HEK293 (cell line): ENCODE results near the gene OVOL1.

Experiments
- CTCF ChIA-PET: fragments of 350-600 bp; formaldehyde crosslinking; extraction: SDS; loops from one replicate; lab custom pipeline; 2021; ENCODE audit warnings: antibody characterized with exemption; lab: Yijun Ruan, JAX
- POLR2A ChIA-PET: fragments of 300-600 bp; formaldehyde crosslinking; extraction: SDS; loops from one replicate; lab custom pipeline; 2020; ENCODE audit warnings: antibody characterized with exemption, inconsistent platforms; lab: Yijun Ruan, JAX
- H3K27ac ChIP-seq: fragments of 200-500 bp; sonication (Bioruptor generic); 2 replicates; pipeline ENCODE4 v1.5.1; 2014; ENCODE audit warnings: low read depth, low read length, control low read depth, inconsistent platforms; ENCODE audit errors: extremely low read depth
- H3K36me3 ChIP-seq, 2 experiments: fragments of 200-500 bp in 1 of 2; sonication (Bioruptor generic) in 1 of 2; 1 replicate in 1 of 2; 2 replicates in 1 of 2; pipeline ENCODE4 v1.5.1; 2014 to 2017; ENCODE audit warnings: inconsistent platforms in 2 of 2, low read length in 2 of 2; ENCODE audit not compliant: control insufficient read depth in 2 of 2, insufficient read depth in 1 of 2
- H3K4me1 ChIP-seq: fragments of 200-500 bp; sonication (Bioruptor generic); 2 replicates; pipeline ENCODE4 v1.5.1; 2014; ENCODE audit warnings: mild to moderate bottlenecking, low read length, inconsistent platforms; ENCODE audit not compliant: control insufficient read depth, insufficient read depth
- H3K4me3 ChIP-seq: 2 replicates; pipeline ENCODE4 v1.5.1; 2011; ENCODE audit warnings: low read depth, mild to moderate bottlenecking, control low read depth, low read length, moderate library complexity
- H3K9me3 ChIP-seq: fragments of 200-500 bp; sonication (Bioruptor generic); 2 replicates; pipeline ENCODE4 v1.5.1; 2014; ENCODE audit warnings: low read depth, low read length, inconsistent platforms; ENCODE audit not compliant: control insufficient read depth, insufficient read depth
- GFI1B ChIP-seq: fragments of 450-650 bp; formaldehyde crosslinking; IDR thresholded peaks from 2 replicates; pipeline ENCODE4 v1.5.1; 2016; ENCODE audit warnings: missing biosample characterization, missing genetic modification characterization
- GLIS2 ChIP-seq: fragments of 450-650 bp; formaldehyde crosslinking; IDR thresholded peaks from 2 replicates; pipeline ENCODE4 v1.5.1; 2016; ENCODE audit warnings: missing biosample characterization, missing genetic modification characterization
- HOXC10 ChIP-seq: sonication (generic); formaldehyde crosslinking; IDR thresholded peaks from 2 replicates; pipeline ENCODE4 v1.8.1; 2023; ENCODE audit warnings: mild to moderate bottlenecking, missing genetic modification reagents
- ZEB2 ChIP-seq: fragments of 450-650 bp; formaldehyde crosslinking; IDR thresholded peaks from 2 replicates; pipeline ENCODE4 v1.5.1; 2016; ENCODE audit warnings: missing biosample characterization, missing genetic modification characterization
- ZIC2 ChIP-seq: fragments of 450-650 bp; formaldehyde crosslinking; IDR thresholded peaks from 2 replicates; pipeline ENCODE4 v1.5.1; 2016; ENCODE audit warnings: missing biosample characterization, missing genetic modification characterization
- ZNF140 ChIP-seq: fragments of 450-650 bp; formaldehyde crosslinking; IDR thresholded peaks from 2 replicates; pipeline ENCODE4 v1.5.1; 2016; ENCODE audit warnings: missing biosample characterization, missing genetic modification characterization
- ZNF157 ChIP-seq: fragments of 450-650 bp; formaldehyde crosslinking; IDR thresholded peaks from 2 replicates; pipeline ENCODE4 v1.5.1; 2016; ENCODE audit warnings: missing biosample characterization, missing genetic modification characterization
- ZNF16 ChIP-seq: fragments of 450-650 bp; formaldehyde crosslinking; IDR thresholded peaks from 2 replicates; pipeline ENCODE4 v1.5.1; 2016; ENCODE audit warnings: low read depth, missing biosample characterization, missing genetic modification characterization
- ZNF23 ChIP-seq: fragments of 450-650 bp; formaldehyde crosslinking; IDR thresholded peaks from 2 replicates; pipeline ENCODE4 v1.5.1; 2016; ENCODE audit warnings: missing biosample characterization, missing genetic modification characterization, borderline replicate concordance
- ZNF274 ChIP-seq, 2 experiments: fragments of 200-500 bp in 1 of 2; fragments of 450-650 bp in 1 of 2; sonication (Bioruptor generic) in 1 of 2; formaldehyde crosslinking in 1 of 2; IDR thresholded peaks; 2 replicates each; pipeline versions ENCODE4 v1.5.1 to v1.6.1; 2014 to 2016; ENCODE audit warnings: borderline replicate concordance in 1 of 2, inconsistent platforms in 1 of 2, low read length in 1 of 2, missing biosample characterization in 1 of 2, missing genetic modification characterization in 1 of 2
- ZNF341 ChIP-seq: fragments of 450-650 bp; formaldehyde crosslinking; IDR thresholded peaks from 2 replicates; pipeline ENCODE4; 2016; ENCODE audit warnings: low read depth, missing biosample characterization, missing genetic modification characterization
- ZNF354C ChIP-seq: fragments of 450-650 bp; formaldehyde crosslinking; IDR thresholded peaks from 2 replicates; pipeline ENCODE4 v1.5.1; 2016; ENCODE audit warnings: missing biosample characterization, missing genetic modification characterization, low read depth, borderline replicate concordance
- ZNF366 ChIP-seq: fragments of 450-650 bp; formaldehyde crosslinking; conservative IDR thresholded peaks from 2 replicates; pipeline ENCODE4 v1.5.1; 2016; ENCODE audit warnings: missing biosample characterization, missing genetic modification characterization
- ZNF394 ChIP-seq: fragments of 450-650 bp; formaldehyde crosslinking; IDR thresholded peaks from 2 replicates; pipeline ENCODE4 v1.5.1; 2016; ENCODE audit warnings: missing biosample characterization, missing genetic modification characterization, mild to moderate bottlenecking, moderate library complexity, borderline replicate concordance
- ZNF621 ChIP-seq: fragments of 450-650 bp; formaldehyde crosslinking; IDR thresholded peaks from 2 replicates; pipeline ENCODE4 v1.5.1; 2017; ENCODE audit warnings: missing biosample characterization, missing genetic modification characterization
- ZNF660 ChIP-seq: fragments of 450-650 bp; IDR thresholded peaks from 2 replicates; pipeline ENCODE4 v1.5.1; 2018; ENCODE audit warnings: missing biosample characterization, mild to moderate bottlenecking, missing genetic modification characterization
- ZNF747 ChIP-seq: fragments of 450-650 bp; formaldehyde crosslinking; IDR thresholded peaks from 2 replicates; pipeline ENCODE4 v1.5.1; 2016; ENCODE audit warnings: missing biosample characterization, missing genetic modification characterization
- ZNF777 ChIP-seq: fragments of 450-650 bp; formaldehyde crosslinking; IDR thresholded peaks from 2 replicates; pipeline ENCODE4 v1.5.1; 2017; ENCODE audit warnings: missing biosample characterization, missing genetic modification characterization, borderline replicate concordance
- ZSCAN18 ChIP-seq: fragments of 450-650 bp; formaldehyde crosslinking; IDR thresholded peaks from 2 replicates; pipeline ENCODE4 v1.5.1; 2016; ENCODE audit warnings: missing biosample characterization, missing genetic modification characterization
- TF ChIP-seq, protein P1 (sequence below): fragments of 450-650 bp; formaldehyde crosslinking; IDR thresholded peaks from 2 replicates; pipeline ENCODE4 v1.5.1; 2016; ENCODE audit warnings: missing biosample characterization, missing genetic modification characterization
- TF ChIP-seq, protein P2 (sequence below): fragments of 450-650 bp; formaldehyde crosslinking; IDR thresholded peaks from 2 replicates; pipeline ENCODE4 v1.5.1; 2016; ENCODE audit warnings: missing biosample characterization, missing genetic modification characterization, low read depth

Gene OVOL1

DNA sequence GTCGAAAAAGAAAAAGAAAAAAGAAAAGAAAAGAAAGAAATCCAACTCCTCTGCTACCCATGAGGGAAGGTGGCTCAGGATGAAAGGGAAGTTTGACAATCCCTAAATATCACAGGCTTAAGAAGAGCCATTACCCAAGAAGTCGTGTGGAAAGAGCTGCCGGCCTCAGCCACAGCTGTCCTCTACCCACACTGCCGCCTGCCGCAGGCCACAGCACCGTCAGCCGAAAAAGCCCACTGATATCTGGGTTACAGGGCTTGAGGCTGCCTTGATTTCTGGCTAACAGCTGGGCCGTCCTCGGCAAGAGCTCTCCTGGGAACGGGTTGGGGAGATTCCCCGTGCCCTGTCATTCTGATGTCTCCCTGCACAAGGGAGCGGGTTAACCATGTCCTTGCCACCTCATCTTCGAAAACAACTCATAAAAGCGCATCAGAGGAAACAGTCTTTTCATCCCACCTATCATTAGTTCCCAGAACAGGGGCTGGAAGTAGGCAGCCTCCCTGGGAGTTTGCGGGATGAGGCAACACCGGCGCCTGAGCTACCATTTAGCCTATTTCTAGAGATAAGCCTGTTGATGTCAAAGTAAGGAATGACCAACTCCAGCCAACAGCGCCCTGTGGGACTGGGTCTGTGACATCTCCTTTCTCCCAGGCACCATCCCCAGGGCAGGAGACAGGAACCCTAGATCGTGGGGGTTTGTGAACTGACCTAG is 25.1 kb downstream of the OVOL1 start:
- ChIA-PET POLR2A (no interaction called here), CTCF (interaction anchor here (0.6 to 1.7 kb wide), 3 partner anchors 14 to 346 kb away, joined by 3 to 10 read pairs (median 3); partner anchors contain the start of gene KAT5)
- Histone ChIP-seq H3K4me3 (no peak overlapping the region), H3K9me3 (no peaks in the 10 kb centered on the region), H3K36me3 (no peaks in the 10 kb centered on the region), H3K4me1 (no peaks in the 10 kb centered on the region), H3K27ac (no peak overlapping the region)
- TF ChIP-seq, protein P1, sequence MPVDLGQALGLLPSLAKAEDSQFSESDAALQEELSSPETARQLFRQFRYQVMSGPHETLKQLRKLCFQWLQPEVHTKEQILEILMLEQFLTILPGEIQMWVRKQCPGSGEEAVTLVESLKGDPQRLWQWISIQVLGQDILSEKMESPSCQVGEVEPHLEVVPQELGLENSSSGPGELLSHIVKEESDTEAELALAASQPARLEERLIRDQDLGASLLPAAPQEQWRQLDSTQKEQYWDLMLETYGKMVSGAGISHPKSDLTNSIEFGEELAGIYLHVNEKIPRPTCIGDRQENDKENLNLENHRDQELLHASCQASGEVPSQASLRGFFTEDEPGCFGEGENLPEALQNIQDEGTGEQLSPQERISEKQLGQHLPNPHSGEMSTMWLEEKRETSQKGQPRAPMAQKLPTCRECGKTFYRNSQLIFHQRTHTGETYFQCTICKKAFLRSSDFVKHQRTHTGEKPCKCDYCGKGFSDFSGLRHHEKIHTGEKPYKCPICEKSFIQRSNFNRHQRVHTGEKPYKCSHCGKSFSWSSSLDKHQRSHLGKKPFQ (tag by site-specific recombination): no peak
- TF ChIP-seq ZNF354C (tag by site-specific recombination): no peak
- no peak for TF ChIP-seq GFI1B
- no peak for TF ChIP-seq ZNF621 (tag by site-specific recombination)
- TF ChIP-seq ZEB2 (tag by site-specific recombination): no peak
- TF ChIP-seq ZNF16: no peak
- TF ChIP-seq ZNF23 (tag by site-specific recombination): no peak
- TF ChIP-seq ZNF366 (tag by site-specific recombination): no peak
- no peak for TF ChIP-seq GLIS2 (tag by site-specific recombination)
- TF ChIP-seq ZNF274 (IDR thresholded peaks at IDR 0.05; ENCODE audit: low read length): no peak
- TF ChIP-seq ZNF274 (tag by site-specific recombination; IDR thresholded peaks at IDR 0.05; ENCODE audit: borderline replicate concordance): no peak
- TF ChIP-seq ZNF140 (tag by site-specific recombination): no peak
- TF ChIP-seq ZNF747 (tag by site-specific recombination): no peak
- TF ChIP-seq HOXC10 (CRISPR knock-in tag): no peak
- TF ChIP-seq ZNF394 (tag by site-specific recombination): no peak
- TF ChIP-seq ZIC2 (tag by site-specific recombination): no peak
- TF ChIP-seq ZNF660: no peak
- no peak for TF ChIP-seq ZNF341 (tag by site-specific recombination)
- TF ChIP-seq ZSCAN18 (tag by site-specific recombination): no peak
- no peak for TF ChIP-seq ZNF777 (tag by site-specific recombination)

GRCh38 chr11:65814131-65814985 is 27.5 kb downstream of the OVOL1 start:
- ChIA-PET POLR2A (interaction anchor here (1.4 kb wide), 1 partner anchor 95 kb away, joined by 4 read pairs; no protein-coding TSS in a partner anchor), CTCF (interaction anchor here (0.6 to 5.4 kb wide), 6 partner anchors 30 to 103 kb away, joined by 3 to 45 read pairs (median 6); partner anchors contain the start of genes AP5B1 and KAT5)
- Histone ChIP-seq H3K4me1 (no peaks in the 10 kb centered on the region; the same call in 1 of the 2 replicates), H3K36me3 (no peaks in the 10 kb centered on the region), H3K4me3 (no peak overlapping the region), H3K27ac (no peak overlapping the region), H3K9me3 (no peaks in the 10 kb centered on the region)
- TF ChIP-seq, protein P2, sequence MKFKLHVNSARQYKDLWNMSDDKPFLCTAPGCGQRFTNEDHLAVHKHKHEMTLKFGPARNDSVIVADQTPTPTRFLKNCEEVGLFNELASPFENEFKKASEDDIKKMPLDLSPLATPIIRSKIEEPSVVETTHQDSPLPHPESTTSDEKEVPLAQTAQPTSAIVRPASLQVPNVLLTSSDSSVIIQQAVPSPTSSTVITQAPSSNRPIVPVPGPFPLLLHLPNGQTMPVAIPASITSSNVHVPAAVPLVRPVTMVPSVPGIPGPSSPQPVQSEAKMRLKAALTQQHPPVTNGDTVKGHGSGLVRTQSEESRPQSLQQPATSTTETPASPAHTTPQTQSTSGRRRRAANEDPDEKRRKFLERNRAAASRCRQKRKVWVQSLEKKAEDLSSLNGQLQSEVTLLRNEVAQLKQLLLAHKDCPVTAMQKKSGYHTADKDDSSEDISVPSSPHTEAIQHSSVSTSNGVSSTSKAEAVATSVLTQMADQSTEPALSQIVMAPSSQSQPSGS (tag by site-specific recombination): peak; percentile 79
- no peak for TF ChIP-seq ZNF157 (tag by site-specific recombination)
